GM12878 (cell line): Measurements from ENCODE around the gene TMED10. TPM values are rescaled to one million over a fixed set of nuclear protein-coding genes. Genes with fewer than 3 reads are reported as not detected.

Source experiments
- BHLHE40 ChIP-seq, 2 experiments: fragments of 450-650 bp in 1 of 2; IDR thresholded peaks; 2 replicates each; pipeline ENCODE4 v1.6.1; 2011 to 2017; ENCODE audit warnings: low read depth in 2 of 2, borderline replicate concordance in 1 of 2, improper control_type of control experiment in 1 of 2, low read length in 1 of 2, mild to moderate bottlenecking in 1 of 2
- CTCF ChIP-seq, 3 experiments: IDR thresholded peaks in 2 of 3; conservative IDR thresholded peaks in 1 of 3; 2 replicates each; pipeline ENCODE4 v1.5.1; 2011; ENCODE audit warnings: low read depth in 3 of 3, low read length in 3 of 3, mild to moderate bottlenecking in 3 of 3, control low read depth in 2 of 3, moderate library complexity in 2 of 3, inconsistent platforms in 1 of 3, mixed read lengths in 1 of 3; ENCODE audit not compliant: control insufficient read depth in 2 of 3, insufficient read depth in 1 of 3; ENCODE audit errors: extremely low read depth in 1 of 3
- EP300 ChIP-seq, 2 experiments: fragments of 150-350 bp in 1 of 2; IDR thresholded peaks; 2 replicates each; pipeline ENCODE4 v1.6.1; 2011 to 2012; ENCODE audit warnings: low read depth in 2 of 2, low read length in 2 of 2, borderline replicate concordance in 1 of 2, improper control_type of control experiment in 1 of 2, inconsistent platforms in 1 of 2; ENCODE audit not compliant: control insufficient read depth in 1 of 2
- FOXM1 ChIP-seq: IDR thresholded peaks from 2 replicates; pipeline ENCODE4 v1.6.1; 2012; ENCODE audit warnings: low read depth, mild to moderate bottlenecking, inconsistent platforms, low read length, moderate library complexity
- HDAC6 ChIP-seq: fragments of 200-600 bp; sonication (generic); IDR thresholded peaks from one replicate; pipeline ENCODE4 v1.8.0; 2017; ENCODE audit warnings: antibody characterized with exemption; ENCODE audit not compliant: unreplicated experiment
- IKZF1 ChIP-seq: fragments of 450-650 bp; conservative IDR thresholded peaks from 2 replicates; pipeline ENCODE4 v1.6.1; 2017; ENCODE audit warnings: antibody characterized with exemption, mild to moderate bottlenecking
- JUND ChIP-seq: IDR thresholded peaks from 2 replicates; pipeline ENCODE4 v1.6.1; 2012; ENCODE audit warnings: low read depth, mild to moderate bottlenecking, low read length, improper control_type of control experiment, moderate library complexity
- NR2C1 ChIP-seq: fragments of 450-650 bp; IDR thresholded peaks from 2 replicates; pipeline ENCODE4 v1.6.1; 2017; ENCODE audit warnings: antibody characterized with exemption, mild to moderate bottlenecking, moderate library complexity
- NR2F1 ChIP-seq: fragments of 450-650 bp; conservative IDR thresholded peaks from 2 replicates; pipeline ENCODE4 v1.6.1; 2017; ENCODE audit warnings: mild to moderate bottlenecking
- RFX5 ChIP-seq: IDR thresholded peaks from 2 replicates; pipeline ENCODE4 v1.6.1; 2011; ENCODE audit warnings: low read depth, low read length, improper control_type of control experiment
- SIN3A ChIP-seq: IDR thresholded peaks from 2 replicates; pipeline ENCODE4 v1.6.1; 2012; ENCODE audit warnings: low read depth, low read length, improper control_type of control experiment
- SUPT20H ChIP-seq: IDR thresholded peaks from 2 replicates; pipeline ENCODE4 v1.6.1; 2011; ENCODE audit warnings: low read depth, mild to moderate bottlenecking, low read length, moderate library complexity, borderline replicate concordance; ENCODE audit not compliant: control insufficient read depth
- TAF1 ChIP-seq: IDR thresholded peaks from 2 replicates; pipeline ENCODE4 v1.6.1; 2011; ENCODE audit warnings: mild to moderate bottlenecking, low read depth, low read length, borderline replicate concordance
- TCF12 ChIP-seq: IDR thresholded peaks from 2 replicates; pipeline ENCODE4 v1.6.1; 2011; ENCODE audit warnings: low read depth, mild to moderate bottlenecking, low read length
- YBX1 ChIP-seq: fragments of 450-650 bp; IDR thresholded peaks from 2 replicates; pipeline ENCODE4 v1.6.1; 2016; ENCODE audit warnings: antibody characterized with exemption
- ZNF274 ChIP-seq: IDR thresholded peaks from one replicate; pipeline ENCODE4 v1.8.0; 2011; ENCODE audit not compliant: insufficient read length, insufficient read depth
- polyA plus RNA-seq, 11 experiments: library from polyadenylated mRNA; depleted of rRNA in 4 of 11; unstranded in 6 of 11; stranded (reverse) in 5 of 11; fragments of >200 nt; fragmentation: Nextera tagmentation in 4 of 11; fragmentation: Illumina TruSeq in 1 of 11; extraction: Ambion mirVana in 4 of 11; extraction: Trizol in 1 of 11; gene quantifications; 1 replicate in 1 of 11; 2 replicates in 10 of 11; pipeline versions ENCODE4 v1.2.1 to v1.2.3, GENCODE V29; 2011 to 2016; ENCODE audit warnings: inconsistent platforms in 2 of 11, missing spikeins in 2 of 11, low read depth in 1 of 11
- total RNA-seq, 4 experiments: library from RNA; depleted of rRNA in 3 of 4; stranded (reverse); fragments of >200 nt in 3 of 4; fragmentation: Illumina TruSeq in 1 of 4; extraction: Trizol in 1 of 4; gene quantifications; 2 replicates each; pipeline versions ENCODE4 v1.2.1 to v1.2.3, GENCODE V29; 2013 to 2021

Gene TMED10
- total and polyA plus RNA-seq, 10 of the 15 experiments (the other 5 are each of a cell fraction or from before 2014, with no cell fraction given), result 99.8 to 270 (median 180) TPM

GRCh38 chr14:75088566-75089373, 87.6 kb downstream of the TMED10 start (continued):
- peak; percentile 64 to 83 (median 68) for TF ChIP-seq CTCF (IDR thresholded peaks at IDR 0.05 in 2 of 3, conservative IDR thresholded peaks at IDR 0.05 in 1 of 3; ENCODE audit: control insufficient read depth in 2 of 3, extremely low read depth in 1 of 3, insufficient read depth in 1 of 3, low read depth in 3 of 3, low read length in 3 of 3)
- no peak for TF ChIP-seq SIN3A
- TF ChIP-seq YBX1, result no peak
- TF ChIP-seq IKZF1, result no peak
- TF ChIP-seq NR2F1, result no peak
- TF ChIP-seq TAF1, result no peak
- no peak for TF ChIP-seq BHLHE40 (IDR thresholded peaks at IDR 0.05; ENCODE audit: borderline replicate concordance in 1 of 2, low read depth in 2 of 2, low read length in 1 of 2)
- 0 out of 2 replicates have a peak, but pooled peaks have one; percentile 20 for TF ChIP-seq RFX5
- TF ChIP-seq FOXM1, result no peak
- TF ChIP-seq SUPT20H, result no peak
- TF ChIP-seq TCF12, result no peak
- TF ChIP-seq JUND, result no peak
- TF ChIP-seq HDAC6, result no peak
- no peak for TF ChIP-seq EP300 (IDR thresholded peaks at IDR 0.05; ENCODE audit: borderline replicate concordance in 1 of 2, control insufficient read depth in 1 of 2, low read depth in 2 of 2, low read length in 2 of 2)
- TF ChIP-seq ZNF274, result no peak
- no peak for TF ChIP-seq NR2C1
- TF ChIP-seq, all 136 proteins: peak for 7
